ENCODE results near the gene HDGFL2. TPM values are rescaled to one million over a fixed set of nuclear protein-coding genes. Genes with fewer than 3 reads are reported as not detected.

HDGFL2 gene
- 10 to 100 TPM; 44.3 to 46.3 TPM for total RNA-seq

DNA sequence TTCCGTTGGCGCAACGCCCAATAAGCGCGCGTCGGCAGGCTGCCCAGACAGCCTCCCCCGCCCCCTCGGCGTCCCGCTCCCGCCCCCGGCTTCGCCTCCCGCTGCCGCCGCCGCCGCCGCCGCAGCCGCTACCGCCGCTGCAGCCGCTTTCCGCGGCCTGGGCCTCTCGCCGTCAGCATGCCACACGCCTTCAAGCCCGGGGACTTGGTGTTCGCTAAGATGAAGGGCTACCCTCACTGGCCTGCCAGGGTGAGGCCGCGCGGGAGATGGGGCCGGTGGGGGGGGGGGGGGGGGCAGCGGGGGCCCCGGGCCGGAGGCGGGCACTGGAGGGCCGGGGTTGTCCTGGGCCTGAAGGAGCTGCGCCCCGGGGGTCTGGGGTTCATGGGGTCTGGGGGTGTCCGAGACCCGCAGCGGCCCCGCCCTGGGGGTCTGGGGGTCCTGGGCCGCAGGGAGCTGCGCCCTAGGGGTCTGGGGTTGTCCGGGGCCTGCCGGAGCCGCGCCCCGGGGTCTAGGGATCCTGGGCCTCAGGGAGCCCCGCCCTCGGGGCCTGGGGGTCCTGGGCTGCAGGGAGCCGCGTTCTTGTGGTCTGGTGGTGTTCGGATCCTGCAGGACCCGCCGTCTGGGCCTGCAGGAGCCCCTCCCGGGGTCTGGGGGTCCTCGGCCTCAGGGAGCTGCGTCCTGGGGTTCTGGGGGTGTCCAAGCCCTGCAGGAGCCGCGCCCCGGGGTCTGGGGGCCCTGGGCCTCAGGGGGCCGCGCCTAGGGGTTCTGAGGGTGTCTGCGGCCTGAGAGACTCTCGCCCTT lies at the start of gene HDGFL2:
Gene HDGFL2, plus strand, starts transcription at position 124 of the 801 bp plus-strand sequence. Its CDS starts 54 bp downstream, at position 178.

GRCh38 chr19:4457654-4458395 lies 14.3 kb upstream of the HDGFL2 start, which contains the start of gene UBXN6:
UBXN6 (minus strand) TSS chr19:4457794; CDS start chr19:4457697, 97 bp downstream.

GRCh38 chr19:4518345-4519171 lies 46.5 kb downstream of the HDGFL2 start, which contains the start of gene PLIN4:
PLIN4 (minus strand) TSS chr19:4518486; CDS start chr19:4518272, 214 bp downstream.

GRCh38 chr19:4534836-4535658 lies 63.0 kb downstream of the HDGFL2 start, which contains the start of gene PLIN5:
PLIN5 (minus strand) TSS chr19:4535224; CDS start chr19:4534074, 1,150 bp downstream.

GRCh38 chr19:4539693-4540581 lies 67.8 kb downstream of the HDGFL2 start, which contains the start of gene LRG1:
LRG1 (minus strand) TSS chr19:4540036; CDS start chr19:4540013, 23 bp downstream.

Small RNA genes within 50 kb of the gene (microRNA-seq; reads per million reads assigned to microRNA genes)
- gene MIR4746 (ENCODE audit: borderline microRNAs expressed, borderline replicate concordance): 6.5 reads per million, percentile 35 among the genes with 10 or more reads in this experiment

Other genes starting within 250 kb of the HDGFL2 start
- gene EBI3, start 242.8 kb upstream of the HDGFL2 start, total RNA-seq: under 1 TPM in 1 of 2 experiments, not detected in 1; 0.40 TPM
- gene YJU2, start 225.2 kb upstream of the HDGFL2 start, total RNA-seq: 10 to 100 TPM; 26.0 TPM
- gene SHD, start 193.0 kb upstream of the HDGFL2 start, total RNA-seq: not detected
- gene TMIGD2, start 169.9 kb upstream of the HDGFL2 start, total RNA-seq: 10 to 100 TPM; 50.3 to 53.2 TPM
- 1 to 10 TPM; 9.5 to 9.6 TPM for gene FSD1, start 167.7 kb upstream of the HDGFL2 start, total RNA-seq
- gene STAP2, start 133.5 kb upstream of the HDGFL2 start, total RNA-seq: 10 to 100 TPM; 11.3 to 11.4 TPM
- 10 to 100 TPM; 19.3 to 20.4 TPM for gene MPND, start 128.7 kb upstream of the HDGFL2 start, total RNA-seq
- 10 to 100 TPM; 78.2 to 79.6 TPM for gene SH3GL1, start 71.8 kb upstream of the HDGFL2 start, total RNA-seq
- 10 to 100 TPM; 54.9 to 60.0 TPM for gene CHAF1A, start 69.7 kb upstream of the HDGFL2 start, total RNA-seq
- gene UBXN6, start 14.5 kb upstream of the HDGFL2 start, total RNA-seq: 10 to 100 TPM; 50.0 to 57.5 TPM
- not detected for gene PLIN4, start 46.2 kb downstream of the HDGFL2 start, total RNA-seq
- not detected for gene PLIN5, start 62.9 kb downstream of the HDGFL2 start, total RNA-seq
- under 1 TPM; 0.05 to 0.10 TPM for gene LRG1, start 67.7 kb downstream of the HDGFL2 start, total RNA-seq
- gene SEMA6B, start 87.4 kb downstream of the HDGFL2 start, total RNA-seq: not detected
- gene TNFAIP8L1, start 167.2 kb downstream of the HDGFL2 start, total RNA-seq: 10 to 100 TPM; 21.8 to 23.6 TPM
- gene MYDGF, start 198.0 kb downstream of the HDGFL2 start, total RNA-seq: 10 to 100 TPM; 49.6 to 54.1 TPM